GM18951 (cell line): ENCODE data around the gene POGK.

Source experiments
- POLR2A ChIP-seq: IDR thresholded peaks from 4 replicates; pipeline ENCODE4 v1.6.1; 2011; ENCODE audit warnings: mild to moderate bottlenecking; ENCODE audit not compliant: insufficient read length, insufficient read depth; ENCODE audit errors: extremely low read depth
- in situ Hi-C: fragments of 300-500 bp; cut with MboI; formaldehyde crosslinking; loops from one replicate; pipeline ENCODE4 v1.12.0; 2022; ENCODE audit warnings: low sequenced_read_pairs, mixed read lengths, inconsistent platforms; ENCODE audit not compliant: unreplicated experiment

The POGK gene

DNA sequence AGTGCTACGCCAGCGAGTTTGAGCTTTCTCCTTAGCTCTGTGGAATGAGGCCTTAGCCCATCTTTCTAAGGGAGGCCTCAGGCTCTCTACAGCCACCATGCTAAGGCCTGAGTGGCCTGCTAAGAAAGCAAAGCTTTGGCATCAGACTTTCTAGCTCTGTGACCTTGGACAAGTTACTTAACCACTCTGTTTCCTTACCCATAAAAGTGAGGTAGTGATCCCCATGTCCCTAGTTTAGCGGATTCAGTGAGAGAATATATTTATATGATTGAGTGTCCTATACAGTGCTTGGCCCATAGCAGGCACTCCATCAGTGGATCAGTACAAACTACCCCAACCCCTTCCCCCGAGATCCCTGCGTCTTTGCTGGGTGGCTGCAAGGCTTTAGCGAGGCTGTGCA lies 4.0 kb downstream of the POGK start:
- no peak for TF ChIP-seq POLR2A
- in situ Hi-C loops: no loop called here

DNA sequence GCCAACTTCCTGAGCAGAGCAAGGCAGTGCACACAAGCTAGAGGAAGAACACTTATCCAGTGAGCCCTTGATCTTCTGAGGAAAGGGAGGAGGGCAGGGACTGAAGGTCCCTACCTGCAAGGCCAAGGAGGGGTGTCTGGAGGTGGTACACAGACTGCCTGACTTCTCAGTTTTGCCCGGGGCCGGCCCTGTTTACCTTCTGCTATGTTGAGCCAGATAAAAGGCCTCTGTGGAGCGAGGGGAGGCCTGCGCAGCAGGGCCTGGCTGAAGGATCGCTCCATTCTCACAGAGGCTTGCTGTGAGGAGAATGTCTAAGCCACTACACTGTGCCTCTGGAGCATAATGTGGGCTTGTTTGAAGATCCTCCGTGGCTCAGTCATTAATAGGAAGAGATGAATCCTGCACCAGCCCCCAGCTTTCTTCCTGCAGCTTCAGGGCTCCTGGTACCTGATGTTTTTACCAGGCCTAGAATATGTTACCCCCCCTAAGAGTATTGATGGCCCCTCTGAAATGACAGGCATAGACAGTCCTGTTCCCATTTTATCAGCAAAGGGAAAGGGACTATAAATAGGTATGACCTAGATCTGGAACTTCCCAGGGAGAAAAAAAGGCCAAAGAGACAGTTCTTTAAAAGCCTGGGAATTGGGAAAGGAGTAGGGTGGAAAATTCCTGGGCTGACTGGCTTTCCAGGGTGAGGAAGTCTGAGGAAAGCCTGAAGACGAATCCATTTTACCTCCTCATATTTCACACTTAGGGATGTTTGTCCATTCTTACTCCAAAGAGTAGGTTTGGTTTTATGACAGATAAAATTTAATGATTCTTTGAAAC lies 4.7 kb downstream of the POGK start:
- no peak for TF ChIP-seq POLR2A
- in situ Hi-C loops: no loop called here

DNA sequence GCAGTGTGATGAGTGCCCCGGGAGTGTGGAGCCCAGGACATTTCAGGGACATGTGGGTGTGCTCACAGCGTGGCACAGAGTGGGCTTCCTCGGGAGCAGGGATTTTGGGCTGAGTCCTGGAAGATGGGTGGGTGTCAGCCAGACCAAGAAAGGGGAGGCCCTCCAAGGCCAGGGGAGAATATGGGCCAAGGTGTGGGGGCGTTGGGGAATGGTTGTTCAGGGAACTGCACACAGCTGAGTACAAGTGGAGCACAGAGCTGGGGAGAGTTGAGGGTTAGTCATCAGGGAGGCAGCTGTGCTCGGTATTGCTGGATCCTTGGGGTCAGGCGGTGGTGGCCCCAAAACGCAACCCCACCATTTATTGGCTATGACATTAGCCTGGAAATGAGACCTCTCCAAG lies 5.5 kb downstream of the POGK start:
- in situ Hi-C loops: no loop called here

DNA sequence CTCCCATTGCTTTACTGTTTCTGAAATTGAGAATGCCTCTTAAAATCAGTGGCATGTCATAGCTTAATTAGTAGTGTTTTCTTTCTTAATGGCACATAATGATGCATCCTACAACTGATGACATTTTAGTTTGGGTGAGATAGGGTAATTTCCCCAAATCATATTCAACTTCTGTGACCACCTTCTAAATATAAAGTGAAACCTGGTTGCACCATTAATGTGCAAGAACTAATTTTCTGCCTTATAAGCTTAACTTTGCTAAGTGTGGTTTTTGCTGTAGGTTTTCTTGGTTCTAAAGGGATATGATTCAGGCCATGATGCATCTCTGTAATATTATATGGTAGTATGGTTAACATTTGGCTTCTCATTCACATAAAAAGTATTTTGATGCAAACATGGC lies 8.9 kb downstream of the POGK start:
- in situ Hi-C loops: no loop called here
- TF ChIP-seq POLR2A: no peak

More for the DNA sequence above, 5.5 kb downstream of the POGK start:
- TF ChIP-seq POLR2A: no peak

DNA sequence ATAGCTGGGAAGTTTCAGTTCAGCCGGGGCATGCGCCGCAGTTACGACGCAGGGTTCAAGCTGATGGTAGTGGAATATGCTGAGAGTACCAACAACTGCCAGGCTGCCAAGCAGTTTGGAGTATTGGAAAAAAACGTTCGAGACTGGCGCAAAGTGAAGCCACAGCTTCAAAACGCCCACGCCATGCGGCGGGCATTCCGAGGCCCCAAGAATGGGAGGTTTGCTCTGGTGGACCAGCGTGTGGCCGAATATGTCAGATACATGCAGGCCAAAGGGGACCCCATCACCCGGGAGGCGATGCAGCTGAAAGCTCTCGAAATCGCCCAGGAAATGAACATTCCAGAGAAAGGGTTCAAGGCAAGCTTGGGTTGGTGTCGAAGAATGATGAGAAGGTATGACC lies 9.9 kb downstream of the POGK start:
- in situ Hi-C loops: no loop called here
- no peak for TF ChIP-seq POLR2A

DNA sequence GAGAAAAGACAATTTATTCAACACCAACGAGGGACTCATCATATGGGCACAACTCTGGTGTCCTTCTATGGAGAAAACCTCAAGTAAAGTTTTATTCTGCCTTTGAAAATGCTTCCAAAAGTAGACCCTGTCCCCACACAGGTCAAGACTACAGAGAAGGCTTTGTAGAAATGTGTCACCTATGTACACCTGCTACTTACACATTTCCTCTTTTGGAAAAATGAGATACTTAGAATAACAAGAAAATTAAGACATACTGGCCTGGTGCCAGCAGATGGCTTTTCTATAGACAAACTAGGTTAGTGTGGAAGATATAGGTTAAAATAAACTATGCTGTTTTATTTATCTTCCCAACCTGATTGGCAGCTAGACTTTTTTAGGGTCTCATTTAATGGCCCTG lies 13.6 kb downstream of the POGK start:
- no peak for TF ChIP-seq POLR2A
- in situ Hi-C loops: no loop called here

DNA sequence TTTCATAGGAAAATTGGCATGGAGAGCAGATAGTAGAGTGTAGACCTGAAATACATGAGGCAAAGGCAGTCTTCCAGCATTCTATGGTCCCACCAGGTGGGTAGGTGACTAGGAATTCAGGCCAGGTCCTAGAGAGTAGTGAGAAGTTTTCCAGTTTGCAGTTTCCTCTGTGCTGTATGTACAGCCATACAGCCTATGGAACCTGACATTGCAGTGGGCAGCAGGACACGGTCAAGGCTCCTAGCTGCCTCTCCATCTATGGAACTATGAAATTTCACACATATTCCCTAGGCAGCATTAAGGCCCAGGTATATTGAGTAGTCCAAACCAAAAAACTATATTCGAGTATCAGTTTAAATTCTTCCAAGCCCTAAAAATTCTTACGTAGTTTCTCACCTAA lies 16.3 kb downstream of the POGK start:
- in situ Hi-C loops: no loop called here
- no peak for TF ChIP-seq POLR2A

DNA sequence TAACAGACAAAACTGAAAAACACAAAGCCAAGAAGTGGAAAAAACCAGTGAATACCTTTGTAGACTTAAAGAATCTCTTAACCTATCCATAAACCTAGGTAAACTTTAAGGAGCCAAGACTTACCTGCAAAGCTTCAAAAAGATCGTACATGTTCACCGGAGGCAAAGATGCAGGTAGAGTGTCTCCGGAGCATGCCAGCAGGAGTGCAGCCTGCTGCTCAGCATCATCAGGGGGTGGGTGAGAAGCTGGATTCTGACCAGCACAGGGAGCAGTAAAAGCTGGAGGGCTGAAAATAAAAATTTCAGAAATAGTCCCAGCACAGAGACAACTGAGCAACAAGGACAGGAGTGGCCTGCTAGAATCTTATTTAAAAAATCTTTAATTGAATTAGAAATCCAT lies 18.7 kb downstream of the POGK start:
- in situ Hi-C loops: no loop called here
- TF ChIP-seq POLR2A: no peak

DNA sequence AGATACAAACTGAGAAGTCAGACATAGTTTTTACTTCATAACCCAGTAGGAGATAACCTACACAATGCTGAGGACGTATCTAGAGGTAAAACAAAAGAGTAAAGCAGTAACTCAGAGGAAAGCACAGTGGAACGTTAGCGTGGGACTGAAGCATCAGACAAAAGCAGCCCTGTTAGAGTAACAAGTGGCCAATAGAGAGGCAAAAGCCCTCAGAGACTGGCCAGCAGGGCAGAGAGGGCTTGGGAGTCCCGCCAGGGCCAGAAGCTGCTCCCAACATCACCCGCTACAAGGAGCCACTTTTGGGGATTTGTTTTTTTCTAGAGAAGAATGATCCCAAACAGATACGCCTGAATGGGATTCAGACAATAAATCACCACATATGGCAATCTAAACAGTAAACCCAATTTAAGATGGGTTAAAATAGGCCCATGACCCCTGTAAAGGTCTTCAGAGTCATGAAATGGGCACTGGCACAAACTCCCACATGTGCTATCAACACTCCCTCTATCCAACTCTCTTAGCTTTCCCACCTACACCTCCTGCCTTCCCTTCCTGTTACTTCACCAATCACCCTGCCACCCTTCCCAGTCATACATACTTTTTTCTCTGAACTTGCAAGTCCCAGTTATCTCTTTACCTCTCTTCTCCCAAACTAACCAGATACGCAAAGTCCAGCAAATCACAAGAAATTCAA lies 19.6 kb downstream of the POGK start:
- in situ Hi-C loops: no loop called here
- no peak for TF ChIP-seq POLR2A

DNA sequence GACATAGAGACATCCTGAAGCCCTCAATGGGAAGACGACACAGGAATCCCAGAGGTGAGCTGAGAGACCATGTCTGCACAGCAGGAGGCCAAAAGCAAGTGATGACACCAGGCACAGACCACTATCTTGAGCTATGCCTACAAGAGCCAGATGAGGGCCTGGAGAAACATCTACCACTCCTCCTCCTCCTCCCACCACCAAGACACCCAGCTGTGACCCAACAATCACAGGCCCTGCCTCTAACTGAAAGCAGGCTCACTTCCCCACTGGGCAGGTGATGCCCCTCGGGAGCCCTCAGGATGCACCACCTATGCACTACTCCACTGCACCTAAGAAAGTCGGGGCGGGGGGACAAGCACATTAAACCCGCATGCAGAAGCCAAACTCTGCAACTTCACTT lies 20.3 kb downstream of the POGK start:
- in situ Hi-C loops: no loop called here

DNA sequence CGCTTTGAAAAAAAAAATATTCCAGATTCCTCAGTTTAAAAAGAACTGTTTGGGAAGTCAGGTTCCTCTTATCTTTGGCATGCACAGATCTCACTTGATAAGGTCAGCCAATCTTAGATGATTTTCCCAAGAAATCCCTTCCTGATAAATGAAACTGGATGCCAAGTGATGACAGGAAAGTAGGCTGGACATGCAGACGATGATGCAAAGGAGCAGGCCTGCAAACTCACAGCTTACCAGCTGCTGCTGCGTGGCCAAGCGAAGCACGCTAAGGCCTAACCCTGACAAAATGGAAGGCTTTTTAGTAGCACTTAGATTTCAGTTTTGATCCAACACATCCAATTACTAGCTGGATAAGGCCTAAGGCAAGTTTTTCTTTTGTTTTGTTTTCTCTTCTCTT lies 26.7 kb downstream of the POGK start:
- in situ Hi-C loops: no loop called here
- TF ChIP-seq POLR2A: no peak

More for the DNA sequence above, 20.3 kb downstream of the POGK start:
- no peak for TF ChIP-seq POLR2A

DNA sequence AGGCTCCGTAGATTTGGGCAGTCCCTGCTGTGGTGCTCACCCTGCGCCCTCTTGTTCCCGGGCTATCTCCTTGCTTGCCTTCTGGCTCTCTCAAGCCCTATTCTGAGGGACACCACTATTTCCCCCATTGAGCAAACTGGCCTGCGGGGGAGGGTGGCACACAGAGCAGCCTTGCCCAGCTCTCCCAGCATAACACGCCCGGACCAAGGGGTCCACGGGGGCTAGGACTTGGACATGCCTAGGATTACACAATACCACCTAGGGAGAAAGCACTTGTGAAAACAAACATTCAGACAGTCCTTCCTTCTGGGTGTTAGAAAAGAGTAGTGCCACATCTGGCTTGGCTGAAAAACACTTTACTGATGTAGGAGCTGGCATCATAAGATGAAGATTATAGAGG lies 29.4 kb downstream of the POGK start:
- in situ Hi-C loops: no loop called here
- no peak for TF ChIP-seq POLR2A

DNA sequence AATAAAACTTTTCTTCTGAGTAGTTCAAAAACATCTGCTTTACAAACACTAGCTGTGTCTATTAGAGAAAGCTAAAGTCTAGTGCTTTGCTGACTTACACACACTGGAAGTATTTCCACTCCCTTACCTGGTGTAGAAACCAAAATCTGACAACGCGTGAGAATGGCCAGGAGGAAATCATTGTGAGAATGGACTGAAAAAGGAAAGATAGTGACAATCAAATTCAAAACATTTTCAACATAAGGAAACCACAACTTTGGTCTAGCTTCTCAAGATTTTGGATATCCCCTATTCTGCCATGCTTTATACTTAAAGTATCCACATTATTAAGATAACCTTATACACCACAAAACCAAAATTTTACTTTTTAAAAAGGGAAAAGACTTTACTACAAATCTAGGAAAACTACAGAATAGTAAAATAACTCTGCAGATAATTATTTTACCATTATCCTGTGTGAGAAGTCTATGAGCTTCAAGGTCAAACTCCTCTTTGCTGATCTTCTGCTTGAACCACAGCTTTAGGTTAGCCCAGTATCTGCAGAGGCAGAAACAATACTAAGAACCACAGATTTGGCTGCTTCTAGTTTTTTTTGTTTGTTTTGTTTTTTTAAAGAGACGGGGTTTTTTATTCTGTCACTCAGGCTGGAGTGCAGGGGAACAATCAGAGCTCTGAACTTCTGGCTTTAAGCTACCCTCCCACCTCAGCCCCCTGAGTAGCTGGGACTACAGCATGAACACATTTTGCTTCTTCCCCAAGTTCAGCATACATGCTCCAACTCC lies 30.2 kb downstream of the POGK start:
- no peak for TF ChIP-seq POLR2A
- in situ Hi-C loops: no loop called here
